Occipital lobe (tissue), 2 donors: ENCODE data around the gene SLC1A7. TPM values are rescaled to one million over a fixed set of nuclear protein-coding genes. Genes with fewer than 3 reads are reported as not detected.

ENCODE experiments used
- DNase-seq: peaks from one replicate; lab custom pipeline; 2025; lab: John Stamatoyannopoulos, UW
- total RNA-seq: library from RNA; depleted of rRNA; stranded (reverse); fragments of >200 nt; gene quantifications from one replicate; pipeline ENCODE4 v1.2.3, GENCODE V29; 2014

Gene SLC1A7
- total RNA-seq, 1 donor from 2014 or later: not detected

- no peak for DNase-seq
These were observed 50.4 kb downstream of the SLC1A7 start for GRCh38 chr1:53091841-53092645.

- no peak for DNase-seq
These were observed 52.0 kb downstream of the SLC1A7 start for GRCh38 chr1:53090227-53091147.

- no peak for DNase-seq
These were observed 52.8 kb downstream of the SLC1A7 start for GRCh38 chr1:53089478-53090226.

- DNase-seq: no peak
These were observed 53.7 kb downstream of the SLC1A7 start for GRCh38 chr1:53088616-53089300.

GRCh38 chr1:53087332-53088285 is 54.8 kb downstream of the SLC1A7 start:
- DNase-seq: no peak

GRCh38 chr1:53086491-53087070 is 55.9 kb downstream of the SLC1A7 start:
- no peak for DNase-seq

- no peak for DNase-seq
These were observed 57.0 kb downstream of the SLC1A7 start for GRCh38 chr1:53085405-53085804.

GRCh38 chr1:53084589-53084971 is 57.9 kb downstream of the SLC1A7 start:
- no peak for DNase-seq

GRCh38 chr1:53083636-53084588 is 58.5 kb downstream of the SLC1A7 start:
- no peak for DNase-seq

GRCh38 chr1:53082826-53083455 is 59.5 kb downstream of the SLC1A7 start:
- no peak for DNase-seq

GRCh38 chr1:53081384-53082066 is 60.9 kb downstream of the SLC1A7 start:
- no peak for DNase-seq

- DNase-seq: no peak
These were observed 61.7 kb downstream of the SLC1A7 start for GRCh38 chr1:53080769-53081168.

- no peak for DNase-seq
These were observed 62.4 kb downstream of the SLC1A7 start for GRCh38 chr1:53080041-53080440.

GRCh38 chr1:53079251-53079650 is 63.2 kb downstream of the SLC1A7 start:
- no peak for DNase-seq

GRCh38 chr1:53078333-53079101 is 63.9 kb downstream of the SLC1A7 start:
- DNase-seq: no peak

GRCh38 chr1:53077599-53077965 is 64.9 kb downstream of the SLC1A7 start:
- no peak for DNase-seq
